GM18498 (cell line): ENCODE data around the gene FPGT.
"Not testable (repeated sequence)": the region's sequence is repeated elsewhere in the genome, so short reads cannot be mapped to it uniquely, and the experiment has no call there.

Experiments used
- ATAC-seq: cut with Tn5 transposase; IDR thresholded peaks from one replicate; pipeline ENCODE4 v1.9.1; 2021; ENCODE audit warnings: mild to moderate bottlenecking, moderate library complexity; ENCODE audit not compliant: unreplicated experiment

FPGT gene

GRCh38 chr1:74197657-74198552 lies at the start of gene FPGT, which contains the start of gene LRRIQ3:
TSS of gene FPGT (plus strand) at chr1:74198242. CDS start at chr1:74198279, 37 bp downstream.
TSS of gene LRRIQ3 (minus strand) at chr1:74198176. CDS start at chr1:74183684, 14,492 bp downstream.
- ATAC-seq = peak; percentile 95

- no peak for ATAC-seq
Measured at GRCh38 chr1:74160046-74160445, 38.0 kb upstream of the FPGT start.

- no peak for ATAC-seq
Measured at GRCh38 chr1:74161497-74161896, 36.5 kb upstream of the FPGT start.

GRCh38 chr1:74162333-74162732 lies 35.7 kb upstream of the FPGT start:
- no peak for ATAC-seq

- ATAC-seq = not testable (repeated sequence)
Measured at GRCh38 chr1:74174423-74174822, 23.6 kb upstream of the FPGT start.

GRCh38 chr1:74180490-74180889 lies 17.6 kb upstream of the FPGT start:
- ATAC-seq = no peak

GRCh38 chr1:74193908-74194307 lies 4.1 kb upstream of the FPGT start:
- ATAC-seq = no peak

GRCh38 chr1:74195339-74195738 lies 2.7 kb upstream of the FPGT start:
- ATAC-seq = no peak

GRCh38 chr1:74197255-74197654 lies 787 bp upstream of the FPGT start:
- no peak for ATAC-seq

- no peak for ATAC-seq
Measured at GRCh38 chr1:74199504-74199903, 1.5 kb downstream of the FPGT start.

- ATAC-seq = no peak
Measured at GRCh38 chr1:74205266-74205665, 7.2 kb downstream of the FPGT start.

- ATAC-seq = no peak
Measured at GRCh38 chr1:74215229-74215628, 17.2 kb downstream of the FPGT start.

- no peak for ATAC-seq
Measured at GRCh38 chr1:74222701-74223100, 24.7 kb downstream of the FPGT start.

GRCh38 chr1:74223453-74223852 lies 25.4 kb downstream of the FPGT start:
- ATAC-seq = no peak

- no peak for ATAC-seq
Measured at GRCh38 chr1:74235153-74235552, 37.1 kb downstream of the FPGT start, which contains the start of gene TNNI3K. TSS of gene TNNI3K (plus strand) at chr1:74235387. CDS start at chr1:74235452, 65 bp downstream.

GRCh38 chr1:74236440-74236839 lies 38.4 kb downstream of the FPGT start:
- no peak for ATAC-seq

GRCh38 chr1:74237035-74237434 lies 39.0 kb downstream of the FPGT start:
- ATAC-seq = no peak

- no peak for ATAC-seq
Measured at GRCh38 chr1:74237787-74238186, 39.7 kb downstream of the FPGT start.

GRCh38 chr1:74245168-74245772 lies 47.2 kb downstream of the FPGT start:
- ATAC-seq = no peak

- no peak for ATAC-seq
Measured at GRCh38 chr1:74246315-74246714, 48.3 kb downstream of the FPGT start.

- no peak for ATAC-seq
Measured at GRCh38 chr1:74247881-74248528, 50.0 kb downstream of the FPGT start.
